Smooth muscle cell (in vitro differentiated cells): ENCODE measurements around the gene TUBGCP6. TPM values are rescaled to one million over a fixed set of nuclear protein-coding genes. Genes with fewer than 3 reads are reported as not detected.

Experiments
- DNase-seq: peaks from one replicate; lab custom pipeline; 2025; ENCODE audit not compliant: unreplicated experiment; lab: John Stamatoyannopoulos, UW
- H2AFZ ChIP-seq: fragments of 200-600 bp; sonication (generic); 2 replicates; pipeline ENCODE4 v1.6.0; 2016; ENCODE audit warnings: antibody characterized with exemption, low read depth, mild to moderate bottlenecking
- H3F3A ChIP-seq: fragments of 200-600 bp; sonication (generic); 2 replicates; pipeline ENCODE4 v1.6.0; 2017; ENCODE audit warnings: antibody characterized with exemption, low read depth
- H3K27ac ChIP-seq: fragments of 200-600 bp; sonication (generic); 2 replicates; pipeline ENCODE4 v1.5.1; 2016; ENCODE audit warnings: low read depth, mild to moderate bottlenecking
- H3K27me3 ChIP-seq: fragments of 200-600 bp; sonication (generic); 2 replicates; pipeline ENCODE4 v1.6.1; 2016; ENCODE audit warnings: low read depth, mild to moderate bottlenecking
- H3K36me3 ChIP-seq: fragments of 200-600 bp; sonication (generic); 2 replicates; pipeline ENCODE4 v1.5.1; 2016; ENCODE audit warnings: low read depth
- H3K4me1 ChIP-seq: fragments of 200-600 bp; sonication (generic); 2 replicates; pipeline ENCODE4 v1.5.1; 2016; ENCODE audit warnings: low read depth
- H3K4me2 ChIP-seq: fragments of 200-600 bp; sonication (generic); 2 replicates; pipeline ENCODE4 v1.6.0; 2016; ENCODE audit warnings: mild to moderate bottlenecking
- H3K4me3 ChIP-seq: fragments of 200-600 bp; sonication (generic); 2 replicates; pipeline ENCODE4 v1.5.1; 2016; ENCODE audit warnings: mild to moderate bottlenecking
- H3K79me2 ChIP-seq: fragments of 200-600 bp; sonication (generic); 2 replicates; pipeline ENCODE4 v1.6.0; 2016; ENCODE audit warnings: low read depth, mild to moderate bottlenecking
- H3K9ac ChIP-seq: fragments of 200-600 bp; sonication (generic); 2 replicates; pipeline ENCODE4 v1.6.0; 2016; ENCODE audit warnings: low read depth
- H3K9me3 ChIP-seq: fragments of 200-600 bp; sonication (generic); replicated peaks from 2 replicates; pipeline ENCODE4 v1.5.1; 2016; ENCODE audit warnings: low read depth
- H4K20me1 ChIP-seq: fragments of 200-600 bp; sonication (generic); 2 replicates; pipeline ENCODE4 v1.6.0; 2016; ENCODE audit warnings: low read depth
- WGBS: methylation state at CpG from one replicate; pipeline ENCODE4 v1.1.7; 2016; ENCODE audit warnings: low lambda C conversion rate; 5-methylcytosine and 5-hydroxymethylcytosine counted together
- polyA plus RNA-seq: library from polyadenylated mRNA; unstranded; fragments of >200 nt; fragmentation: Nextera tagmentation; extraction: Ambion mirVana; gene quantifications from 2 replicates; pipeline ENCODE4 v1.2.1, GENCODE V29; 2016
- total RNA-seq: library from RNA; depleted of rRNA; stranded (reverse); fragments of >200 nt; gene quantifications from 2 replicates; pipeline ENCODE4 v1.2.3, GENCODE V29; 2014
- TF ChIP-seq, protein P1 (sequence below): fragments of 200-600 bp; sonication (generic); IDR thresholded peaks from 2 replicates; pipeline ENCODE4 v1.5.1; 2017; ENCODE audit warnings: borderline replicate concordance, mild to moderate bottlenecking, antibody characterized with exemption; ENCODE audit not compliant: insufficient read depth, poor library complexity, severe bottlenecking

The TUBGCP6 gene
- total and polyA plus RNA-seq, 2 experiments from 2014 or later: 10.0 to 22.7 TPM

- no peak for DNase-seq
- Histone ChIP-seq H3K36me3 (no peaks in the 10 kb centered on the region), H4K20me1 (peaks cover 67% of the 10 kb centered on the region), H3K4me3 (peak overlapping the region; percentile 60), H3F3A (peaks cover 18% of the 10 kb centered on the region), H3K9ac (no peak overlapping the region), H3K9me3 (no peaks in the 10 kb centered on the region), H2AFZ (no peak overlapping the region), H3K79me2 (no peaks in the 10 kb centered on the region), H3K27me3 (peaks cover 13% of the 10 kb centered on the region), H3K27ac (no peak overlapping the region), H3K4me2 (peak overlapping the region; percentile 88), H3K4me1 (peaks cover 23% of the 10 kb centered on the region)
- TF ChIP-seq, protein P1, sequence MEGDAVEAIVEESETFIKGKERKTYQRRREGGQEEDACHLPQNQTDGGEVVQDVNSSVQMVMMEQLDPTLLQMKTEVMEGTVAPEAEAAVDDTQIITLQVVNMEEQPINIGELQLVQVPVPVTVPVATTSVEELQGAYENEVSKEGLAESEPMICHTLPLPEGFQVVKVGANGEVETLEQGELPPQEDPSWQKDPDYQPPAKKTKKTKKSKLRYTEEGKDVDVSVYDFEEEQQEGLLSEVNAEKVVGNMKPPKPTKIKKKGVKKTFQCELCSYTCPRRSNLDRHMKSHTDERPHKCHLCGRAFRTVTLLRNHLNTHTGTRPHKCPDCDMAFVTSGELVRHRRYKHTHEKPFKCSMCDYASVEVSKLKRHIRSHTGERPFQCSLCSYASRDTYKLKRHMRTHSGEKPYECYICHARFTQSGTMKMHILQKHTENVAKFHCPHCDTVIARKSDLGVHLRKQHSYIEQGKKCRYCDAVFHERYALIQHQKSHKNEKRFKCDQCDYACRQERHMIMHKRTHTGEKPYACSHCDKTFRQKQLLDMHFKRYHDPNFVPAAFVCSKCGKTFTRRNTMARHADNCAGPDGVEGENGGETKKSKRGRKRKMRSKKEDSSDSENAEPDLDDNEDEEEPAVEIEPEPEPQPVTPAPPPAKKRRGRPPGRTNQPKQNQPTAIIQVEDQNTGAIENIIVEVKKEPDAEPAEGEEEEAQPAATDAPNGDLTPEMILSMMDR: no peak
- 41% methylated on average over 22 of the region's 26 CpGs for WGBS
Observed at GRCh38 chr22:50272044-50272802, 27.4 kb upstream of the TUBGCP6 start.

DNA sequence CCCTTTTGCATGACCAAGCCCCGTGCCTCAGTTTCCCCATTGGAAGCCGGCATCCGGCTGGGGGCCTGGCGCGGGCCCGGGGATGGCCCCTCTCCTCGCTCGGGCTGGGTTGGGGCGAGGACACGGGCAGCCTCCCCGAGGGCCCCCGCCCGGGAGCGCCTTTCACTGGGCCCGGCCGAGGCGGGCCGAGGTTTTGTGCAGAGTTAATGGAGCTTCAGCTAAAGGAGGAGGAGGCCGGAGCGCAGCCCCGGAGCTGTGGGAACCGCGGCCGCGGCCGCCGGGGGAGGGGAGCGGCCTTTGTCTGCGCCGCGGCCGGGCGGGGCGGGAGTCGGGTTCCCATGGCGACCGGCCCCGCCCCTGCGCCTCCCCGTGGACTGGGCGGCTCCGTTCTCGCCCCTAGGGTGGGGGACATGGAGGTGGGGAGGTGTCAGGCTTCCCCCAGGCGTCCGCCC, 26.7 kb upstream of the TUBGCP6 start:
- no peak overlapping the region for H3K9ac ChIP-seq
- no peak overlapping the region for H3K27ac ChIP-seq
- H3K4me1 ChIP-seq: peaks cover 23% of the 10 kb centered on the region
- H3K4me3 ChIP-seq: peak overlapping the region; percentile 60
- H3K9me3 ChIP-seq: no peaks in the 10 kb centered on the region
- H3K4me2 ChIP-seq: peak overlapping the region; percentile 88
- TF ChIP-seq, protein P1: peak; percentile 23
- H2AFZ ChIP-seq: no peak overlapping the region
- 7% methylated on average over 11 of the region's 45 CpGs for WGBS
- no peaks in the 10 kb centered on the region for H3K79me2 ChIP-seq
- peaks cover 60% of the 10 kb centered on the region for H4K20me1 ChIP-seq
- peaks cover 20% of the 10 kb centered on the region for H3K27me3 ChIP-seq
- no peak for DNase-seq
- peaks cover 18% of the 10 kb centered on the region for H3F3A ChIP-seq
- H3K36me3 ChIP-seq: no peaks in the 10 kb centered on the region

GRCh38 chr22:50270666-50271394, 26.0 kb upstream of the TUBGCP6 start:
- TF ChIP-seq, protein P1: no peak
- no peaks in the 10 kb centered on the region for H3K36me3 ChIP-seq
- H3K9me3 ChIP-seq: no peaks in the 10 kb centered on the region
- H3K27ac ChIP-seq: no peak overlapping the region
- H3K4me3 ChIP-seq: peak overlapping the region; percentile 60
- H3F3A ChIP-seq: peaks cover 16% of the 10 kb centered on the region
- H3K9ac ChIP-seq: no peak overlapping the region
- H3K4me2 ChIP-seq: peak overlapping the region; percentile 88
- 8% methylated on average over 53 of the region's 53 CpGs for WGBS
- H3K4me1 ChIP-seq: peaks cover 23% of the 10 kb centered on the region
- DNase-seq: peak; percentile 58
- no peak overlapping the region for H2AFZ ChIP-seq
- H3K27me3 ChIP-seq: peaks cover 26% of the 10 kb centered on the region
- no peaks in the 10 kb centered on the region for H3K79me2 ChIP-seq
- peaks cover 53% of the 10 kb centered on the region for H4K20me1 ChIP-seq
